ENCODE measurements around the gene PLXNA4.

- TF ChIP-seq SP1 (IDR thresholded peaks at IDR 0.05) (no peak), TARDBP (IDR thresholded peaks at IDR 0.05) (no peak), BHLHE40 (IDR thresholded peaks at IDR 0.05; ENCODE audit: borderline replicate concordance) (no peak), HDGF (IDR thresholded peaks at IDR 0.05; ENCODE audit: borderline replicate concordance) (no peak), LEF1 (IDR thresholded peaks at IDR 0.05; ENCODE audit: borderline replicate concordance) (no peak), PKNOX1 (IDR thresholded peaks at IDR 0.05) (no peak), FOXM1 (IDR thresholded peaks at IDR 0.05; ENCODE audit: borderline replicate concordance) (no peak), SUZ12 (IDR thresholded peaks at IDR 0.05) (no peak), NFRKB (IDR thresholded peaks at IDR 0.05) (no peak)
Measured at GRCh38 chr7:132083126-132083525, 493.1 kb downstream of the PLXNA4 start.
